WTC11 (cell line): ENCODE data around the gene EMP1. TPM values are rescaled to one million over a fixed set of nuclear protein-coding genes. Genes with fewer than 3 reads are reported as not detected.

ENCODE experiments used
- ATAC-seq: fragments of 200-7000 bp; cut with Tn5 transposase; 2 replicates; pipeline ENCODE4 v1.10.0; 2021; ENCODE audit warnings: mild to moderate bottlenecking, moderate library complexity
- CTCF ChIA-PET: fragments of 300-600 bp; sonication (Branson Sonifier 250); formaldehyde crosslinking; loops from one replicate; lab custom pipeline; 2021; ENCODE audit warnings: antibody characterized with exemption; lab: Charles Lee
- POLR2A ChIA-PET: fragments of 350-600 bp; sonication (Branson Sonifier 250); formaldehyde crosslinking; loops from one replicate; lab custom pipeline; 2021; ENCODE audit warnings: antibody characterized with exemption; lab: Charles Lee
- DNase-seq: peaks from one replicate; pipeline ENCODE4 v3.0.0; 2021; ENCODE audit warnings: low spot score
- H3K27ac Mint-ChIP-seq: 2 replicates; pipeline ENCODE4 v1.8.0; 2021; ENCODE audit warnings: mixed read lengths
- H3K27me3 Mint-ChIP-seq: 2 replicates; pipeline ENCODE4 v1.8.0; 2021; ENCODE audit warnings: low read depth, mild to moderate bottlenecking, moderate library complexity, mixed read lengths
- H3K36me3 Mint-ChIP-seq: 2 replicates; pipeline ENCODE4 v1.8.0; 2021; ENCODE audit warnings: mixed read lengths
- H3K4me1 Mint-ChIP-seq: 2 replicates; pipeline ENCODE4 v1.8.0; 2022; ENCODE audit warnings: mixed read lengths
- H3K4me3 Mint-ChIP-seq: 2 replicates; pipeline ENCODE4 v1.8.0; 2021; ENCODE audit warnings: mild to moderate bottlenecking, moderate library complexity, mixed read lengths
- H3K9me3 Mint-ChIP-seq: 2 replicates; pipeline ENCODE4 v1.8.0; 2021; ENCODE audit warnings: mixed read lengths
- ARID4B ChIP-seq: sonication (generic); formaldehyde crosslinking; IDR thresholded peaks from 2 replicates; pipeline ENCODE4 v1.8.0; 2023; ENCODE audit warnings: missing genetic modification reagents, mild to moderate bottlenecking, borderline replicate concordance
- ATF1 ChIP-seq: sonication (generic); formaldehyde crosslinking; IDR thresholded peaks from 2 replicates; pipeline ENCODE4 v1.8.1; 2023; ENCODE audit warnings: mild to moderate bottlenecking, moderate library complexity, missing genetic modification reagents
- CDX4 ChIP-seq: fragments of 250-450 bp; sonication (Bioruptor Pico); IDR thresholded peaks from 2 replicates; pipeline ENCODE4 v1.9.0; 2021; ENCODE audit warnings: moderate library complexity, mild to moderate bottlenecking, inconsistent platforms, borderline replicate concordance
- FOXJ3 ChIP-seq: sonication (generic); formaldehyde crosslinking; IDR thresholded peaks from 2 replicates; pipeline ENCODE4 v1.9.0; 2021; ENCODE audit warnings: missing genetic modification reagents, mild to moderate bottlenecking, borderline replicate concordance
- HMGA2 ChIP-seq: fragments of 250-450 bp; sonication (Bioruptor Pico); IDR thresholded peaks from 2 replicates; pipeline ENCODE4 v1.4.0; 2021; ENCODE audit warnings: mild to moderate bottlenecking, moderate library complexity
- JAZF1 ChIP-seq: fragments of 250-450 bp; sonication (Bioruptor Pico); IDR thresholded peaks from 2 replicates; pipeline ENCODE4 v1.9.0; 2021; ENCODE audit warnings: moderate library complexity, mild to moderate bottlenecking, inconsistent platforms
- KAT7 ChIP-seq: sonication (generic); formaldehyde crosslinking; IDR thresholded peaks from 2 replicates; pipeline ENCODE4 v1.8.1; 2023; ENCODE audit warnings: missing genetic modification reagents, mild to moderate bottlenecking, borderline replicate concordance
- MXD4 ChIP-seq: fragments of 250-450 bp; sonication (Bioruptor Pico); IDR thresholded peaks from 2 replicates; pipeline ENCODE4 v1.8.0; 2021; ENCODE audit warnings: mild to moderate bottlenecking, moderate library complexity, borderline replicate concordance
- MYBL2 ChIP-seq: sonication (generic); formaldehyde crosslinking; IDR thresholded peaks from 2 replicates; pipeline ENCODE4 v1.8.1; 2023; ENCODE audit warnings: mild to moderate bottlenecking, moderate library complexity, missing genetic modification reagents
- NFATC4 ChIP-seq: fragments of 250-450 bp; sonication (Bioruptor Pico); IDR thresholded peaks from 2 replicates; pipeline ENCODE4 v1.9.0; 2021; ENCODE audit warnings: mild to moderate bottlenecking
- NR3C1 ChIP-seq: sonication (generic); formaldehyde crosslinking; conservative IDR thresholded peaks from 2 replicates; pipeline ENCODE4 v1.8.1; 2023; ENCODE audit warnings: low read depth, mild to moderate bottlenecking, missing genetic modification reagents
- SOX15 ChIP-seq: fragments of 250-450 bp; sonication (Bioruptor Pico); IDR thresholded peaks from 2 replicates; pipeline ENCODE4 v1.9.0; 2021; ENCODE audit warnings: mild to moderate bottlenecking
- SP1 ChIP-seq: sonication (generic); formaldehyde crosslinking; conservative IDR thresholded peaks from 2 replicates; pipeline ENCODE4 v1.8.1; 2022; ENCODE audit warnings: missing genetic modification reagents
- TEAD1 ChIP-seq: sonication (generic); formaldehyde crosslinking; IDR thresholded peaks from 2 replicates; pipeline ENCODE4 v1.8.0; 2022; ENCODE audit warnings: mild to moderate bottlenecking, missing genetic modification reagents
- TP53 ChIP-seq: sonication (generic); formaldehyde crosslinking; IDR thresholded peaks from 2 replicates; pipeline ENCODE4 v1.8.1; 2023; ENCODE audit warnings: mild to moderate bottlenecking, missing genetic modification reagents
- ZNF263 ChIP-seq: sonication (generic); formaldehyde crosslinking; IDR thresholded peaks from 2 replicates; pipeline ENCODE4 v1.8.1; 2022; ENCODE audit warnings: low read depth, mild to moderate bottlenecking, moderate library complexity, missing genetic modification reagents
- ZNF317 ChIP-seq: sonication (generic); formaldehyde crosslinking; IDR thresholded peaks from 2 replicates; pipeline ENCODE4 v1.8.1; 2023; ENCODE audit warnings: low read depth, mild to moderate bottlenecking, moderate library complexity, missing genetic modification reagents, borderline replicate concordance
- ZNF425 ChIP-seq: fragments of 250-450 bp; sonication (Bioruptor Pico); conservative IDR thresholded peaks from 2 replicates; pipeline ENCODE4 v1.9.0; 2021; ENCODE audit warnings: mild to moderate bottlenecking
- total RNA-seq: library from RNA; stranded (reverse); gene quantifications from 3 replicates; pipeline ENCODE4 v1.2.3, GENCODE V29; 2021

Gene EMP1
- total RNA-seq, 1 experiment from 2014 or later = 1.4 TPM

- Mint-ChIP-seq H3K27ac (no peak overlapping the region), H3K27me3 (no peaks in the 10 kb centered on the region)
These were observed 13.6 kb upstream of the EMP1 start for GRCh38 chr12:13182881-13183280.

GRCh38 chr12:13183620-13184019 is 12.9 kb upstream of the EMP1 start:
- TF ChIP-seq SOX15 (CRISPR knock-in tag) = no peak
- TF ChIP-seq MXD4 (CRISPR knock-in tag) = no peak
- no peak for TF ChIP-seq ZNF425 (CRISPR knock-in tag)
- TF ChIP-seq FOXJ3 = no peak
- TF ChIP-seq CDX4 (CRISPR knock-in tag) = no peak
- no peak for TF ChIP-seq HMGA2 (CRISPR knock-in tag)
- TF ChIP-seq SP1 (CRISPR knock-in tag) = no peak
- no peak for TF ChIP-seq ARID4B (CRISPR knock-in tag)
- TF ChIP-seq TEAD1 (CRISPR knock-in tag) = no peak
- TF ChIP-seq ATF1 (CRISPR knock-in tag) = no peak
- no peak for TF ChIP-seq NR3C1 (CRISPR knock-in tag)
- no peak for TF ChIP-seq KAT7
- TF ChIP-seq JAZF1 = no peak
- TF ChIP-seq TP53 (CRISPR knock-in tag) = no peak
- no peak for TF ChIP-seq ZNF317 (CRISPR knock-in tag)
- TF ChIP-seq, all 79 proteins: peak for 0
- CTCF ChIA-PET = no interaction called here
- Mint-ChIP-seq H3K27ac (no peak overlapping the region), H3K27me3 (no peaks in the 10 kb centered on the region), H3K9me3 (no peaks in the 10 kb centered on the region), H3K4me1 (peaks cover 30% of the 10 kb centered on the region), H3K4me3 (no peak overlapping the region), H3K36me3 (no peaks in the 10 kb centered on the region)
- ATAC-seq (no peak), DNase-seq (no peak)
- POLR2A ChIA-PET = no interaction called here

More at GRCh38 chr12:13182881-13183280, 13.6 kb upstream of the EMP1 start:
- POLR2A ChIA-PET = no interaction called here
- Mint-ChIP-seq H3K36me3 (no peaks in the 10 kb centered on the region), H3K4me3 (no peak overlapping the region), H3K9me3 (no peaks in the 10 kb centered on the region), H3K4me1 (peaks cover 36% of the 10 kb centered on the region)
- no peak for TF ChIP-seq ZNF425 (CRISPR knock-in tag)
- TF ChIP-seq MYBL2 (CRISPR knock-in tag) = no peak
- TF ChIP-seq ZNF263 (CRISPR knock-in tag) = no peak
- no peak for TF ChIP-seq NFATC4 (CRISPR knock-in tag)
- no peak for DNase-seq
- no peak for ATAC-seq
- CTCF ChIA-PET = no interaction called here
